Coronary artery (tissue), 2 donors: ENCODE measurements around the gene PBX4.

ENCODE experiments used
- DNase-seq: peaks from one replicate; pipeline ENCODE4 v3.0.0-alpha.2; 2017; ENCODE audit warnings: low spot score
- H3K27ac ChIP-seq, 2 donors: fragments of 200-600 bp; sonication (generic); one replicate each; pipeline ENCODE4 v1.5.1; 2016 to 2019
- H3K4me3 ChIP-seq: fragments of 200-600 bp; sonication (generic); 2 replicates; pipeline ENCODE4 v1.5.1; 2016; ENCODE audit warnings: mild to moderate bottlenecking, moderate library complexity
- TF ChIP-seq, protein P1 (sequence below): fragments of 200-600 bp; sonication (generic); IDR thresholded peaks from one replicate; pipeline ENCODE4 v1.5.1; 2019; ENCODE audit warnings: antibody characterized with exemption

PBX4 gene

DNA sequence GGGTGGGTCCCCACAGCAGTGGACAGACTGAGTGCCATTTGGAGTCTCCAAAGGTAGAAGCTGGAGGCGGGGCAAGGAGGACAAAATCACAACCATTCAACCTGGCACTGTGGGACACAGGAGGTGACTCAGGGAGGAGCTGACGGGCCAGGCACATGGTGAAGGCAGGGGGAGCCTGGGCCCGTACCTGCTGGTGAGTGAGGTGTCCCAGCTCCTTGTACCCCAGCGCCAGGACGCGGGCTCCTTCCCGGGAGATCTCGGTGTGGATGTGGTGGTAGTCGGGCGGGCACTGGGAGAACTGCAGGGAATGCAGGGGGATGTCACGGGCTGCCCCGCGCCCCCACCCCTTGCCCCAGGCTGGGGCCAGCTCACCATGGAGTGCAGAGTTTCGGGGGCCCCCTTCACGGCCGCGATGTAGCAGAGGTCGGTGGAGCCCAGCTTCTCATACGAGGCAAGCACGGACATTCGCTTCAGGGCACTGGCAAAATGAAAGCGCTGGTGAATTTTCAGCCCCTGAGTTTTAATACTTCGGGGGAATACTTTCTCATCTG lies 35.2 kb upstream of the PBX4 start:
- no peak overlapping the region for H3K4me3 ChIP-seq
- no peak overlapping the region for H3K27ac ChIP-seq
- no peak for DNase-seq
- TF ChIP-seq, protein P1, sequence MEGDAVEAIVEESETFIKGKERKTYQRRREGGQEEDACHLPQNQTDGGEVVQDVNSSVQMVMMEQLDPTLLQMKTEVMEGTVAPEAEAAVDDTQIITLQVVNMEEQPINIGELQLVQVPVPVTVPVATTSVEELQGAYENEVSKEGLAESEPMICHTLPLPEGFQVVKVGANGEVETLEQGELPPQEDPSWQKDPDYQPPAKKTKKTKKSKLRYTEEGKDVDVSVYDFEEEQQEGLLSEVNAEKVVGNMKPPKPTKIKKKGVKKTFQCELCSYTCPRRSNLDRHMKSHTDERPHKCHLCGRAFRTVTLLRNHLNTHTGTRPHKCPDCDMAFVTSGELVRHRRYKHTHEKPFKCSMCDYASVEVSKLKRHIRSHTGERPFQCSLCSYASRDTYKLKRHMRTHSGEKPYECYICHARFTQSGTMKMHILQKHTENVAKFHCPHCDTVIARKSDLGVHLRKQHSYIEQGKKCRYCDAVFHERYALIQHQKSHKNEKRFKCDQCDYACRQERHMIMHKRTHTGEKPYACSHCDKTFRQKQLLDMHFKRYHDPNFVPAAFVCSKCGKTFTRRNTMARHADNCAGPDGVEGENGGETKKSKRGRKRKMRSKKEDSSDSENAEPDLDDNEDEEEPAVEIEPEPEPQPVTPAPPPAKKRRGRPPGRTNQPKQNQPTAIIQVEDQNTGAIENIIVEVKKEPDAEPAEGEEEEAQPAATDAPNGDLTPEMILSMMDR: no peak

DNA sequence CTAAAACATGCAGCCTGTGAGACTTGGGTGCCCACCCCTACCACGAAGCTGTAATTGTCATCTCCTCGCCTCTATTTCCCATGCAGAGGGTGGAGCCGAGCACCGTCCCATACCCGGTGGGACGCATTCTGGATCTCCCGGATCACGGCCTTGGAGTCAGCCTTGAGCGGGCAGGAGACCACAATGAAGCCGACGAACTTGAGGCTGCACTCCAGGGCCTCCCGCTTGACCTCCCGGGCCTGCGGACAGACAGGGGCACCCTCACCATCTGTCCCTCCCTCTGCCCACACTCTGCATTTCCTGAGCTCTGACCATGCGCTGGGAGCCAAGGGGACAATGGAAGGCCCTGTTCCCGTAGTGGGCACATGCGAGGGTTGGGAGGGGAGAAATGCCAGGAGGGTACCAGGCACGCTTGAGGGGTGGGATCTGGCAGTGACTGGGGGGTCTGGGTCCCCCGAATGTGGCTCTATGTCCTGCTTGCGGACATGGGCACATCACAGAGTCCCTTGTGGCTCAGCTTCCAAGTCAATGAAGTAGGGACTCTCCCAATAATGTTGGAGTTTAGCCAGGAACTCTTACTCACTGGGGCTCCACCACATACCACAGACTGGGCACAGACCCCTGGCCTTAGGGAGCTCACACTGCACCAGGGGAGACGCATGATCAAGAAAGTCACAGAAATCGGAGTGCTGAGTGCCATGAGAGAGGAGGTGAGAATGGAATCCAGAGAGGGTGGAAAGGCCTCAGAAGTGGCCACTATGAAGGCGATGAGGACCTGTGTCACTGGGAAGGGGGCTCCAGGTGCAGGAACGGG lies 34.2 kb upstream of the PBX4 start:
- Histone ChIP-seq H3K4me3 (no peak overlapping the region), H3K27ac (no peak overlapping the region)
- no peak for DNase-seq
- TF ChIP-seq, protein P1: no peak

- TF ChIP-seq, protein P1: no peak
- no peak for DNase-seq
- Histone ChIP-seq H3K4me3 (no peak overlapping the region), H3K27ac (no peak overlapping the region)
Observed at GRCh38 chr19:19651076-19651475, 32.6 kb upstream of the PBX4 start.

GRCh38 chr19:19650331-19650730 lies 31.8 kb upstream of the PBX4 start:
- no peak overlapping the region for H3K4me3 ChIP-seq
- TF ChIP-seq, protein P1: no peak
- no peak overlapping the region for H3K27ac ChIP-seq
- no peak for DNase-seq

- TF ChIP-seq, protein P1: no peak
- no peak for DNase-seq
- H3K4me3 ChIP-seq: no peak overlapping the region
- no peak overlapping the region for H3K27ac ChIP-seq
Observed at GRCh38 chr19:19649580-19649995, 31.1 kb upstream of the PBX4 start.

DNA sequence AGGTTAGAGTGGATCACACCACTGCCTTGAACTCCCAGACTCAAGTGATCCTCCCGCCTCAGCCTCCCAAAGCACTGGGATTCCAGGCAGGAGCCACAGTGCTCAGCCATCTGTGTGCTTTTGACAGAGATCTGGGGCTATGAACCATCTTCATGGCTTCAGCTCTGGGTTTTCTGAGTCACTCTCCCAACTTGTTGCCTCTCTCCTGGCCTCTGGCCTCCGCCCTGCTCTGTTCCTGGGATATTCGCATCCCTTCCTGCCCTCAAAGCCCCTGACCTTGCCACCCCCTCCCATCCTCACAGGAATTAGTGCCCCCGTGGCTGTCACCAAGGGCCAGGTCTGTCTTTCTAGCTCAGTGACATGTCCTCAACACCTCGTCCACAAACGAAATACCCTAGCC lies 30.7 kb upstream of the PBX4 start:
- no peak for DNase-seq

More for the DNA sequence above, 30.7 kb upstream of the PBX4 start:
- no peak overlapping the region for H3K27ac ChIP-seq
- TF ChIP-seq, protein P1: no peak
- no peak overlapping the region for H3K4me3 ChIP-seq
